ENCODE measurements around the gene TMEM135.

GRCh38 chr11:87141980-87142514 is 104.3 kb downstream of the TMEM135 start:
- TF ChIP-seq CTCF (IDR thresholded peaks at IDR 0.05): no peak
- TF ChIP-seq POLR2A (IDR thresholded peaks at IDR 0.05): no peak

Data from thyroid gland (tissue), 4 donors.